NAMALWA (cell line): Measurements from ENCODE around the gene TTYH2.

Experiments used
- DNase-seq: peaks from one replicate; pipeline ENCODE4 v3.0.0-alpha.2; 2015; ENCODE audit warnings: low spot score

The TTYH2 gene

GRCh38 chr17:74215342-74215727 lies 2.0 kb downstream of the TTYH2 start:
- no peak for DNase-seq

GRCh38 chr17:74216505-74216904 lies 3.1 kb downstream of the TTYH2 start:
- DNase-seq: no peak

GRCh38 chr17:74217037-74217730 lies 3.8 kb downstream of the TTYH2 start:
- no peak for DNase-seq

- DNase-seq: no peak
These were observed 4.5 kb downstream of the TTYH2 start for GRCh38 chr17:74217888-74218287.

GRCh38 chr17:74218436-74218835 lies 5.1 kb downstream of the TTYH2 start:
- no peak for DNase-seq

- no peak for DNase-seq
These were observed 6.3 kb downstream of the TTYH2 start for GRCh38 chr17:74219576-74220133.

- no peak for DNase-seq
These were observed 6.8 kb downstream of the TTYH2 start for GRCh38 chr17:74220219-74220618.

GRCh38 chr17:74220946-74221818 lies 7.8 kb downstream of the TTYH2 start:
- DNase-seq: no peak

- no peak for DNase-seq
These were observed 9.0 kb downstream of the TTYH2 start for GRCh38 chr17:74222399-74222798.

- DNase-seq: no peak
These were observed 10.5 kb downstream of the TTYH2 start for GRCh38 chr17:74223901-74224300.

GRCh38 chr17:74224959-74225725 lies 11.8 kb downstream of the TTYH2 start:
- DNase-seq: no peak

- no peak for DNase-seq
These were observed 12.9 kb downstream of the TTYH2 start for GRCh38 chr17:74226252-74226651.

GRCh38 chr17:74227271-74228080 lies 14.1 kb downstream of the TTYH2 start:
- DNase-seq: no peak

GRCh38 chr17:74228306-74228978 lies 15.1 kb downstream of the TTYH2 start:
- no peak for DNase-seq

- DNase-seq: no peak
These were observed 17.5 kb downstream of the TTYH2 start for GRCh38 chr17:74230896-74231295.

GRCh38 chr17:74231928-74232907 lies 18.8 kb downstream of the TTYH2 start:
- DNase-seq: no peak

- DNase-seq: no peak
These were observed 20.6 kb downstream of the TTYH2 start for GRCh38 chr17:74233937-74234336.

GRCh38 chr17:74234486-74234885 lies 21.1 kb downstream of the TTYH2 start:
- no peak for DNase-seq

- DNase-seq: no peak
These were observed 21.7 kb downstream of the TTYH2 start for GRCh38 chr17:74235040-74235581.
